ENCODE data around the gene GINS3. TPM values are rescaled to one million over a fixed set of nuclear protein-coding genes. Genes with fewer than 3 reads are reported as not detected.

The GINS3 gene
- total RNA-seq, 1 donor from 2014 or later = 5.9 TPM

Other genes with a start within 250 kb of the GINS3 start
- 36.1 and 50.6 TPM in 2 replicates for gene CSNK2A2, start 194.4 kb upstream of the GINS3 start, total RNA-seq
- gene PRSS54, start 97.4 kb upstream of the GINS3 start, total RNA-seq = not detected in 2 replicates
- 45.2 and 45.3 TPM in 2 replicates for gene NDRG4, start 107.7 kb downstream of the GINS3 start, total RNA-seq
- gene SETD6, start 123.0 kb downstream of the GINS3 start, total RNA-seq = 15.0 and 19.6 TPM in 2 replicates
- gene CNOT1, start 237.4 kb downstream of the GINS3 start, total RNA-seq = 73.7 and 79.2 TPM in 2 replicates

All from myocyte (in vitro differentiated cells).